Activated CD4-positive, alpha-beta T cell treated with anti-CD3 and anti-CD28 coated beads for 1 hour (primary cell): Measurements from ENCODE around the gene NARS2.

Experiments used
- DNase-seq: peaks from one replicate; pipeline ENCODE4 v3.0.0-alpha.2; 2020

The NARS2 gene

DNA sequence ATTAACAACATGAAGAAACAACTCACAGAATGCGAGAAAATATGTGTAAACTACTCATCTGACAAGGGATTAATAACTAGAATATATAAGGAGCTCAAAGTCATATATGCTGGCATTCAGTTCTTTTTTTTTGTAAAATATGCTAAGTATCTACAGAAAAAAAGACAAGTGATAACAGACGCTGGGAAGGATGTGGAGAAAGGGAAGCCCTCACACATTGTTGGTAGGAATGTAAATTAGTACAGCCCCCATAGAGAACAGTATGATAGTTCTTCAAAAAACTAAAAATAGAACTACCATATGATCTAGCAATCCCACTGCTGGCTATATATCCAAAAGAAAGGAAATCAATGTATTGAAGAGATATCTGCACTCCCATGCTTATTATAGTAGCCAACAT, 170.9 kb downstream of the NARS2 start:
- no peak for DNase-seq

DNA sequence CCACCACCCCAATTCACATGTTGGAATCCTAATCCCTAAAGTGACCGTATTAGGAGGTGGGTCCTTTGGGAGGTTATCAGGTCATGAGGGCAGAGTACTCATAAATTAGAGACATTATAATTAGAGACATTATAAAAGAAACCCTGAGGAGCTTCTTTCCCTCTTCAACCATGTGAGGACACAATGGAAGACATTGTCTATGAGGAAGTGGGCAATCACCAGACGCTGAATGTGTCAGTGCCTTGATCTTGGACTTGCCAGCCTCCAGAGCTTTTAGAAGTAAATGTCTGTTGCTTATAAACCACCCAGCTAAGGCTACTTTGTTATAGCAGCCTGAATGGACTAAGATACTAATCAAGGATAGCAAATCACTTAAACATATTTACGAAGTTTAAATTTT, 171.8 kb downstream of the NARS2 start:
- DNase-seq = no peak

DNA sequence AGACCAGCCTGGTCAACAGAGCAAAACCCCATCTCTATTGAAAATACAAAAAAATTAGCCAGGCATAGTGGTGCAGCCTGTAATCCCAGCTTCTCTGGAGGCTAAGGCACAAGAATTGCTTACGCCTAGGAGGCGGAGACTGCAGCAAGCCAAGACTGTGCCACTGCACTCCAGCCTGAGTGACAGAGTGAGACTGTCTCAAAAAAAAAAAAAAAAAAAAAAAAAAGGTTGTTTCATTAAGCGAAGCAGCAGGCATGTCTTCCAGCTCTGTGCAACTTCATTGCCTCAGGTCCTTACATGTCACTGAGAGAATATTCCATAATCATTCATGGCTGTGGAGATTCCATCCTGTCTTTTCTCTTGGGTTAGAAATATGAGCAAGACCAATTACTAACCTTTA, 174.0 kb downstream of the NARS2 start:
- no peak for DNase-seq

DNA sequence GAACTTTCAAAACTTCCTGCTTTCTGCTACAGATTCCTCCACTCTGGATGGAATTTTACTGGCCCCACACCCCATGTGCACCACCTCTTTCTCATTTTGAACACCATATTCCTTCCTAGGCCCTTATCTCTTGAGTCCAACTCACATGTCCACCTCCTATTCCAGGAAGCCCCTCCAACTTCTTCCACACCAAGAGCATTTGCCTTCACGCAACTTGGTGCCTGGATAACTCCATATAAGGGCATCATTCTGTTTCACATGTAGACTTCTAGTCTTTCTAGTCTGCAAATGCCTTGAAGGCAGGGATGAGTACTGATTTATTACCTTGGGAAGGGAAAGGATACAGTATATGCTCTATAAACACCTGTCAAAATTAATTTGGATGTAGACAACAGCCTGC, 174.5 kb downstream of the NARS2 start:
- DNase-seq = no peak

DNA sequence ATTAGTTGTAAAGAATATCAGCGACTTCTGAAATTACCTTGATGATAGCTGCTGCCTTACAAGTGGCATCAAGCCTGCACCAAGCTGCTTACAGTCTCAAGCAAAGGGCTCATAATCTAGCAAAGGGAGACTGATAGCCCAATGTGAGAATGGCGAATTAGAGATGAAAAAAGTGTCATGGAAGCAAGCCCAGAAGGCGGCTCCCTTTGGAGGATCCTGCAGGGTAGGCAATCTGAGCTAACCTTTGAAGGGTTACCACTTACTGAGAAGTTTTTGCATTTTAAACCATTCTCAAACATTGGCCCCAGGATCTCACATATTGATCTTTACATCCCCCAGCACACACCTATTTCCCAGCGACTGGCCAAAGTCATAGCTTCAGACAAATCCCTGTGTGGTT, 175.5 kb downstream of the NARS2 start:
- DNase-seq = no peak

DNA sequence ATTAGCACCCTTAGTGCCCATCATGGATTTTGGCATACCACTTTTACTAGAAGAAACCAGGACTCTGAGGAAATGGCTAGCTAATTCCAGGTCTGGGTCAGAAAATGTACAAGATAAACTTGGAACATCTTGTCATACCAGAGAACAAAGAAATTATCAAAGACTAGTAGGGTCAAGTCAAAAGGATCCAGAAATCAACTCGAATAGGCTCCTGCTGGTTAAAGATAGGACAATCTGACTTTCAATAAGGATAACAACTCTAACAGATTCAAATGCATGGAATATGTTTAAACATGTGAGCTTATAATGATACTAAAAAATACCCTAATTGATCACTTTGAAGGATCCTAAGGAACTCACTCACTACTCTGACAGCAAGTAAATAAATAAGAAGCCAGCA, 175.9 kb downstream of the NARS2 start:
- DNase-seq = no peak

DNA sequence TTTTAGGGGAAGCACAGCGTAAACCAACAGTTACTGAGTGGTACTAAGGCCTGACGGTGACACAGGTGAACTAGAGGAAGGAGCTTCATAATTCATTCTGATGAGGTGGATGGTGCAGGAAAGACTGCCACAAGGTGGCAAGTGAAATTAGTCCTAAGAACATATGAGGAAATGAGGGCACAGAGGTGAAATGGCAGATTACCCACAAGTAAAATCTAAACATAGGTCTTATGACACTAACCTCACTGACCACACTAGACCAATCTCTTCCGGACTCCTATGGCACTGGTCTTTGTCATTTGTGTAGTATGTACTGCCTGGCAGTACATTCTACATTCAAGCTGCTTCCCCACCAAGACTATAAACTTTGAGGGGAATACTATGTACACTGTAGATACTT, 177.3 kb downstream of the NARS2 start:
- DNase-seq = no peak

DNA sequence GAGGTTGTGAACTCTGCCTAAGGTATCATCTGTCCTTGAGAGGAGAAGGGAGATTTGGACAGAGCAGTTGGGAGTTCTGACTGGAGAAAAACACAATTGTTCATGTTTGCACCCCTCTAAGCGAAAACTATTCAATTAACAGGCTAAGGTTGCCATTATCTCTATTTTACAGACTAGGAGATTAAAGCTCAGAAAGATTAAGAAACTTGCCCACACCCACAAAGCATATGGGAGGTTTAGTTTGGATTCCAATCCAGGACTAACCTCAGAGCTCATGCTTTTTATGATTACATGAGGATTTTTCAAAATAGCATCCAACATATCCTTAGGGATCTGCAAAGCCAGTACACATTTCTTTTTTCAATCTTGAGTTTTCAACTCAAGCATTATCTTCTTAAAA, 179.1 kb downstream of the NARS2 start:
- DNase-seq = no peak

DNA sequence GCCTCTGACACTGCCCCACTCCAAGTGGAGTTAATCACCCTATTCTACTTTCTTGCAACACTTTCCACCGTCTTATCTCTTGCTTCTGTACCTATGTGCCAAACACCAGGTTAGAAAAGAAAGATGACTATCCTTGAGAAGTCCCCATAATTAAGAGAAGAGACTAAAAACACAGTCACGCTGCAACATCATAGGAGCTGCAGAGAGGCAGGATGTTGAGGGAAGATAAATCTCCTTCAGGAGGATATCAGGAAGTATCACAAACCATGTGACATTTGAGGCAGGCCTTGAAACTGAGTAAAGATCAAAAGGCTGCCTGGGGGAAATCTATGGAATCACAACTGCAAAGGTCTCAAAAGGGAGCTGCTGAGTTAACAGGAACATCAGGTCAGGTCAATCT, 181.8 kb downstream of the NARS2 start:
- DNase-seq = no peak

DNA sequence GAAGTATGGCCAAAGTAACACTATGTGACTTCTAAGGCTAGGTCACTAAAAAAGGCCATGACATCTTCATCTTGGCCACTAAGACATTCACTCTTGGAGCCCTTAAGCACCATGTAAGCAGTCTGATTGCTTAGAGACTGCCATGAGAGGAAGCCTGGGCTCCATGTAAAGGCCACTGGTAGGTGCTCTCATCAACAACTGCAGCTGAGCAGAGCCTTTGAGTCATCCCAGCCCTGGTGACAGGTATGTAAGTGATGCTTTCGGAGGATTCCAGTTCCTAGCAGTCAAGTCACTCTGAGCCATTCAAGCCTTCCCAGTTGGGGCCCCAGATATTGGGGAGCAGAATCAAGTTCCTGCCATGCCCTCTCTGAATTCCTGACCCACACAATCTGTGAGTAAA, 183.2 kb downstream of the NARS2 start:
- no peak for DNase-seq

DNA sequence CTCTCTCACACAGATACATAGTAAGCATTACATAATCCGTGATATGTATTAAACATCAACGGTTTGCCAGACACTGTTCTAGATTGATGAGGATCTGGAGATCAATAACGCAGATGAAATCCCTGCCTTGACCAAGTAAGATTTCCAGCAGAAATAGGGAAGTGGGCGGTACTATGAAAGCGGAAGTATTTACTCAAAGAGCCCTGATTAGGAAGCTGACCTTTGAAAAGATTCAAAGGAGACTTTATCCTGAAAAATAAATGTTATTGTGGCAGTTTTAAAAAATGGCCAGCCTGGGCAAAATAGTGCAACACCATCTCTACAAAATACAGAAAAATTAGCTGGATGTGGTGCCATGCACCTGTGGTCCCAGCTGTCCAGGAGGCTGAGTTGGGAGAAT, 183.9 kb downstream of the NARS2 start:
- no peak for DNase-seq

DNA sequence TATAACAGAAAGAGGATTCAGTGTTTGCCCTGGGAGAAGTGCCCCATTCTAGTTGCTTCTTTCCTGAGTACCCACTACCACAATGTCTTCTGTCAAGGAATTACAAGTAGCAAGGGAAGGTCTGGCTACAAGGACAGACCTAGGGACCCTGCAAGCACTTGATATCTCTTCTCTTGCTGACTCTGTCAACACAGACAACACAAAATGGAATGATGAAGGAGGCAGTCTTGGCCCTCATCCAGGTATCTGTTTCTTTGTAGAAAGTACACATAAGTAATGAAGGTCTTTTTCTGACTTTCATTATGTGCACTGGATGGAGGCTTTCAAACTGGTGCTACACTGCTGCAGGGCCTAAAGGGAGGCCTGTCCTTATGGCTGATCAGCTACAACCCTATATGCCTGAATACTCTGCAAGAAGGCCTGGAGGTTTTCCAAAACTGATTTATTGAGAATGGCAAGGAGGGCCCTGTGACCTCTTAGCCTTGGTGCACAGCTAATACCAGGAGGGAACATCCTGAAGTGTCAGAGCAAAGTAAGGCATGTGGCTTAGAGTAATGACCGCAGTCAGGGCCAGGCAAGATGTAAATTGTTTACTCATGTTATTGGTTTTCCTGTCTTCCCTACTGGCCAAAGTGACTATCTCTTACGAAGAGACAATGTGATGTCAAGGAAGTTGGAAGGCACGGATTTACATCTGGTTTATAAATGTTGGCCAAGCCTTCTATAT, 188.3 kb downstream of the NARS2 start:
- no peak for DNase-seq
